Esophagus squamous epithelium (tissue), 5 donors: ENCODE data around the gene FCHSD1. TPM values are rescaled to one million over a fixed set of nuclear protein-coding genes. Genes with fewer than 3 reads are reported as not detected.

Experiments used
- DNase-seq: peaks from one replicate; lab custom pipeline; 2025; lab: John Stamatoyannopoulos, UW
- H3K27ac ChIP-seq, 4 donors: fragments of 200-600 bp; sonication (generic); one replicate each; pipeline ENCODE4 v1.5.1; 2016 to 2019; ENCODE audit warnings: mild to moderate bottlenecking in 1 of 4
- H3K27me3 ChIP-seq, 4 donors: fragments of 200-600 bp; sonication (generic); 1 replicate in 3 of 4; 2 replicates in 1 of 4; pipeline versions ENCODE4 v1.5.1 to v1.6.0; 2017 to 2021; ENCODE audit warnings: antibody characterized with exemption in 1 of 4
- H3K36me3 ChIP-seq, 3 donors: fragments of 200-600 bp; sonication (generic); one replicate each; pipeline ENCODE4 v1.5.1; 2016 to 2019
- H3K4me1 ChIP-seq, 3 donors: fragments of 200-600 bp; sonication (generic); one replicate each; pipeline ENCODE4 v1.5.1; 2017 to 2019
- H3K4me3 ChIP-seq, 4 donors: fragments of 200-600 bp; sonication (generic); 1 replicate in 3 of 4; 2 replicates in 1 of 4; pipeline ENCODE4 v1.5.1; 2016 to 2019; ENCODE audit warnings: mild to moderate bottlenecking in 2 of 4, moderate library complexity in 1 of 4
- H3K9me3 ChIP-seq, 3 donors: fragments of 200-600 bp; sonication (generic); one replicate each; pipeline ENCODE4 v1.5.1; 2016 to 2019
- POLR2A ChIP-seq, 4 donors: fragments of 450-650 bp; IDR thresholded peaks; one replicate each; pipeline ENCODE4 v1.6.1; 2017; ENCODE audit warnings: antibody characterized with exemption in 4 of 4, mild to moderate bottlenecking in 4 of 4, moderate library complexity in 3 of 4
- WGBS, 2 donors: methylation state at CpG; one replicate each; pipeline ENCODE4 v1.1.5; 2018; 5-methylcytosine and 5-hydroxymethylcytosine counted together
- intact Hi-C: fragments of 100-400 bp; cut with DNase I; formaldehyde crosslinking; loops from one replicate; pipeline ENCODE4 v1.15.0; 2022
- total RNA-seq, 4 donors: library from RNA; depleted of rRNA; stranded (reverse); fragments of >200 nt; gene quantifications; one replicate each; pipeline ENCODE4 v1.1.0, GENCODE V29; 2016
- TF ChIP-seq, protein P1 (sequence below), 6 experiments: fragments of 450-650 bp in 4 of 6; fragments of 200-600 bp in 2 of 6; sonication (generic) in 2 of 6; IDR thresholded peaks; one replicate each; pipeline ENCODE4 v1.5.1; 2016 to 2019; ENCODE audit warnings: antibody characterized with exemption in 6 of 6, mild to moderate bottlenecking in 4 of 6, moderate library complexity in 4 of 6
- donor health status: DM: yes; HTN: yes; CAD: no.

FCHSD1 gene
- total RNA-seq, 4 donors from 2014 or later: 6.0 to 27.7 (median 10.4) TPM

DNA sequence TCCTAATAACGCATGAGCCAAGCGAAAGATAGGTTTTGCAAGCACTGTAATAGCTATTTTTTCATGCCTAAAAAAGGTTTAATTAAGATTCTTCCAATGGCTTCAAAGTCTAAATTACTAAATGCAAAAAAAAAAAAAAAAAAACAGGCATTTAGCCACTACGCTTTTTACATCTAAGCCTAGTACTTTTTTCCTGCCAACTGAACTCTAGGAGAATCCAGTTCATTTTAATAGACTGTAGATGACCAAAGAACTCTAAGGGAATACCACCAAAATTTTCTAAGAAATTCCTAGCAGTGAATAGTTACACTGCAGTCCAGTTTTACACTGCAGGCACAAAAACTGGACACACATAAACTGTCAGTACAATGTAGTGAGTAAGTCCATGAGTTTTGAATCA, 42.2 kb downstream of the FCHSD1 start:
- DNase-seq: no peak
- TF ChIP-seq POLR2A (IDR thresholded peaks at IDR 0.05): no peak
- TF ChIP-seq, protein P1, sequence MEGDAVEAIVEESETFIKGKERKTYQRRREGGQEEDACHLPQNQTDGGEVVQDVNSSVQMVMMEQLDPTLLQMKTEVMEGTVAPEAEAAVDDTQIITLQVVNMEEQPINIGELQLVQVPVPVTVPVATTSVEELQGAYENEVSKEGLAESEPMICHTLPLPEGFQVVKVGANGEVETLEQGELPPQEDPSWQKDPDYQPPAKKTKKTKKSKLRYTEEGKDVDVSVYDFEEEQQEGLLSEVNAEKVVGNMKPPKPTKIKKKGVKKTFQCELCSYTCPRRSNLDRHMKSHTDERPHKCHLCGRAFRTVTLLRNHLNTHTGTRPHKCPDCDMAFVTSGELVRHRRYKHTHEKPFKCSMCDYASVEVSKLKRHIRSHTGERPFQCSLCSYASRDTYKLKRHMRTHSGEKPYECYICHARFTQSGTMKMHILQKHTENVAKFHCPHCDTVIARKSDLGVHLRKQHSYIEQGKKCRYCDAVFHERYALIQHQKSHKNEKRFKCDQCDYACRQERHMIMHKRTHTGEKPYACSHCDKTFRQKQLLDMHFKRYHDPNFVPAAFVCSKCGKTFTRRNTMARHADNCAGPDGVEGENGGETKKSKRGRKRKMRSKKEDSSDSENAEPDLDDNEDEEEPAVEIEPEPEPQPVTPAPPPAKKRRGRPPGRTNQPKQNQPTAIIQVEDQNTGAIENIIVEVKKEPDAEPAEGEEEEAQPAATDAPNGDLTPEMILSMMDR (IDR thresholded peaks at IDR 0.05): no peak
- intact Hi-C loops: no loop called here
- H3K4me3 ChIP-seq: no peak overlapping the region
- H3K36me3 ChIP-seq: peaks cover 0 to 17% (median 0%) of the 10 kb centered on the region in 3 donors
- H3K27ac ChIP-seq: no peak overlapping the region
- no peaks in the 10 kb centered on the region for H3K9me3 ChIP-seq
- H3K27me3 ChIP-seq: no peaks in the 10 kb centered on the region
- 88 to 96% methylated on average over 3 of the region's 3 CpGs for WGBS, 2 donors
- peaks cover 0 to 64% (median 8%) of the 10 kb centered on the region in 3 donors for H3K4me1 ChIP-seq

DNA sequence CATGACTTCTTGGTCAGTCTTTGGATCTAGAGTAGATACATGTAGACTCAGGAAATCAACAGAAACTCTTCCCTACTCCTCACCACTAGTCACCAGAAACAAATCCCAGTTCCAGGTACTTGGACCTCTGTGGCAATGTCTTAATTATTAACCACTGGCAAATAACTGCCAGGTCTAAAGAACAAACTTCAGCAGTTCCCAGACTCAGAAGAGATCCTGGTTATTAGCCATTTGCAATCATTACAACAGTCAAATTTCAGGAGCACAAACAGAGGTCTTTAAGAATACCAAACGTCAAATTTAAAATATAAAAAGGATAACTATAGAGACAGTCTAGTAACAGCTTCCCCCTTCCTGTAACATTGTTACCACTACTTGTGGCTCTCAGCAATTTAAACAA, 42.7 kb downstream of the FCHSD1 start:
- 42 to 63% methylated on average over 1 of the region's 1 CpG for WGBS, 2 donors
- intact Hi-C loops: no loop called here
- TF ChIP-seq, protein P1 (IDR thresholded peaks at IDR 0.05): no peak
- no peak for TF ChIP-seq POLR2A (IDR thresholded peaks at IDR 0.05)
- no peaks in the 10 kb centered on the region for H3K9me3 ChIP-seq
- peaks cover 4 to 64% (median 13%) of the 10 kb centered on the region in 3 donors for H3K4me1 ChIP-seq
- H3K27ac ChIP-seq: no peak overlapping the region
- no peak for DNase-seq
- H3K27me3 ChIP-seq: no peaks in the 10 kb centered on the region
- H3K36me3 ChIP-seq: peaks cover 0 to 17% (median 0%) of the 10 kb centered on the region in 3 donors
- H3K4me3 ChIP-seq: no peak overlapping the region

DNA sequence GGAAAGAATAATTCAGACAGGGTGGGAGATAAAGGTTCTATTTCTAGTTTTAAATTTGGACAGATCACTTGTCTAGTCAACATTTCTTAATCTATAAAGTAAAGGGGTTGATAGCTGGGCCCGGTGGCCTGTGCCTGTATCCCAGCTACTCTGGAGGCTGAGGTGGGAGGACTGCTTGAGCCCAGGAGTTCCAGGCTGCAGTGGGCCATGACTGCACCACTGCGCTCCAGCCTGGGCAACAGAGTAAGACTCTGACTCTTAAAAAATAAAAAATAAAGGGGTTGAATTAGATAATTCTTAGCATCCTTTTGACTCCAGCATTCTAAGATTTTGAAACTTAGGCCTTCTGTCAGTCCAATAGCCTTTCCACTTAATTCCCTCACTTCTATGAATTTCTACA, 43.2 kb downstream of the FCHSD1 start:
- intact Hi-C loops: no loop called here
- TF ChIP-seq, protein P1 (IDR thresholded peaks at IDR 0.05): no peak
- TF ChIP-seq POLR2A (IDR thresholded peaks at IDR 0.05): no peak
- Histone ChIP-seq H3K27ac (no peak overlapping the region), H3K9me3 (no peaks in the 10 kb centered on the region), H3K27me3 (no peaks in the 10 kb centered on the region), H3K4me1 (peaks cover 10 to 64% (median 18%) of the 10 kb centered on the region in 3 donors), H3K4me3 (no peak overlapping the region), H3K36me3 (peaks cover 0 to 17% (median 0%) of the 10 kb centered on the region in 3 donors)
- DNase-seq: no peak
- WGBS, 2 donors: 80 to 89% methylated on average over 2 of the region's 2 CpGs

DNA sequence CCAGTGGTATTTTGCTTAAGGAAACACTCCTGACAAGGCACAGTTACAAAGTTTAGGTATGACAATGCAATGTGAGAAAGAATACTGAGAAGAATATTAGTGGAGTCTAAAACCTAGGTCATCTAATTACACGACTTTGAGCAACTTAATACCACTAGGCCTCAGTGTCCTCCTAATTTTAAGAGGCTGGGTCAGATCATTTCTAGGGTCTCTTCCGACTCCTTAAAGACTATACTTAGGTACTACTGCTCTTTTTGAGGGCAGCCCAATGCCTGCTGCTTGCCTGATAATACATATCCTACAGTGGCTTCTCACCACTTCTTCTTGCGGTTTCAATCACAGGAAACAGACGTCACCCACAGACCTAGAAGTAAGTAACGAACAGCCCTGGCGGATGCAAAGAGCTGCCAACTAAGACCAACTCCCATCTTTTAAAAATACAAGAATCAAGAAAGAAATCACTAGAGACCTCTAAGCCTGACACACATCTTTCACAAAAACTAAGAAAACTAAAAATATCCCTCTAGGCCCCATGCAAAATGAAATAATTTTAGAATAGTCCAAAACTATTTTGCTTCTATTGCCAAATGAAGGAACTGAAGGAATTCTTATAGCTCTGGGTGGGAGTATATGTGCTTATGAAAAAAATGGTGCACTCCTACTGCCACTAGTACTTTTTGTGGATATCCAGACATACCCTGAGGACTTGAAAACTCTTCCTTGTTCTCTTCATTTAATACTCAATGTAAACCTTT, 45.5 kb downstream of the FCHSD1 start:
- Histone ChIP-seq H3K27me3 (no peaks in the 10 kb centered on the region), H3K27ac (peak overlapping the region; percentile 33 to 87 (median 76)), H3K9me3 (no peaks in the 10 kb centered on the region), H3K4me3 (peak overlapping the region in 1 of 4 donors; percentile 9), H3K4me1 (peaks cover 11 to 52% (median 15%) of the 10 kb centered on the region in 3 donors), H3K36me3 (peaks cover 0 to 9% (median 0%) of the 10 kb centered on the region in 3 donors)
- TF ChIP-seq, protein P1 (IDR thresholded peaks at IDR 0.05): no peak
- TF ChIP-seq POLR2A (IDR thresholded peaks at IDR 0.05): no peak
- peak; percentile 34 for DNase-seq
- intact Hi-C loops: no loop called here
- WGBS, 2 donors: 40 to 70% methylated on average over 6 of the region's 6 CpGs

DNA sequence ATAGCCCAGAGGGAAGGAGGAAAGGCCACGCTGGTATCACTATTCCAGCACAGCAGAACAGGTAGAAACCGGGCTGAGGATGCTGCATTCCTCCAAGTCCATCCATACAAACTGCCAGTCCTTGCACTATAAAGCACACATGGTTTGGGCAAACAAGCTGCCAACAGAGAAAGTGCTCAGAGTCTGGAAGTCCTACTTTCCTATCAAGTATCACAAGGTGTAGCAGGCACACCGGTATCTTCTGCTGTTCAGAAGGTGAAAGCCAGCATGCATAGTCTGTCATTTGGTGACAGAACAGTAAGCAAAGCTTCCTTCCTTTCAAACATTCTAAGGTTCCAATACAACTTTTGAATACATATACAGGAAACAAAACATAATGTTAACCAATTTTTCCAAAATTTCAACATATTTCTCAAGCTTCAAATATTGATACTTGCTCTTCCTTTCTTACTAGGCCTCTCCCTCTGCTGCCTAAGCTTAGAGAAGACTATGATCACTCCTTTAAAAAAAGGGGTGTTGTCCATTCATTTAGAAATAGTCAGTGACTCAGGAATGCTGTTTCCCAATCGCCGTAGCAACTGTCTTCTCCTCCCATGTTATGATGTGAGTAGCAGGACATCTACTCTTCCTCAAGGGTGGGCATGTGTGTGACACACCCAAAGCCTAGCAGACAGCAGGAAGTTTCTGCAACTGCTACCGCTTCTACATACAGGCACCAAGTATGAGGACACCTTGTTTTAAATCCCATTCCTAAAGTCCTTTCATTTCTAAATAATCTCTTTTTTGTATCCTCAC, 47.1 kb downstream of the FCHSD1 start:
- 31 to 35% methylated on average over 6 of the region's 6 CpGs for WGBS, 2 donors

More for the DNA sequence above, 47.1 kb downstream of the FCHSD1 start:
- intact Hi-C loops: no loop called here
- Histone ChIP-seq H3K4me3 (no peak overlapping the region), H3K27ac (peak overlapping the region; percentile 72 to 87 (median 80)), H3K9me3 (no peaks in the 10 kb centered on the region), H3K36me3 (no peaks in the 10 kb centered on the region), H3K4me1 (peaks cover 11 to 54% (median 17%) of the 10 kb centered on the region in 3 donors), H3K27me3 (no peaks in the 10 kb centered on the region)
- no peak for TF ChIP-seq POLR2A (IDR thresholded peaks at IDR 0.05)
- TF ChIP-seq, protein P1 (IDR thresholded peaks at IDR 0.05): no peak
- DNase-seq: no peak
